ENCODE measurements around the gene GATD1. TPM values are rescaled to one million over a fixed set of nuclear protein-coding genes. Genes with fewer than 3 reads are reported as not detected.

GATD1 gene
- total and polyA plus RNA-seq, 9 of the 15 experiments (the other 6 are each of a cell fraction or from before 2014, with no cell fraction given) = 2.8 to 144 (median 36.9) TPM

DNA sequence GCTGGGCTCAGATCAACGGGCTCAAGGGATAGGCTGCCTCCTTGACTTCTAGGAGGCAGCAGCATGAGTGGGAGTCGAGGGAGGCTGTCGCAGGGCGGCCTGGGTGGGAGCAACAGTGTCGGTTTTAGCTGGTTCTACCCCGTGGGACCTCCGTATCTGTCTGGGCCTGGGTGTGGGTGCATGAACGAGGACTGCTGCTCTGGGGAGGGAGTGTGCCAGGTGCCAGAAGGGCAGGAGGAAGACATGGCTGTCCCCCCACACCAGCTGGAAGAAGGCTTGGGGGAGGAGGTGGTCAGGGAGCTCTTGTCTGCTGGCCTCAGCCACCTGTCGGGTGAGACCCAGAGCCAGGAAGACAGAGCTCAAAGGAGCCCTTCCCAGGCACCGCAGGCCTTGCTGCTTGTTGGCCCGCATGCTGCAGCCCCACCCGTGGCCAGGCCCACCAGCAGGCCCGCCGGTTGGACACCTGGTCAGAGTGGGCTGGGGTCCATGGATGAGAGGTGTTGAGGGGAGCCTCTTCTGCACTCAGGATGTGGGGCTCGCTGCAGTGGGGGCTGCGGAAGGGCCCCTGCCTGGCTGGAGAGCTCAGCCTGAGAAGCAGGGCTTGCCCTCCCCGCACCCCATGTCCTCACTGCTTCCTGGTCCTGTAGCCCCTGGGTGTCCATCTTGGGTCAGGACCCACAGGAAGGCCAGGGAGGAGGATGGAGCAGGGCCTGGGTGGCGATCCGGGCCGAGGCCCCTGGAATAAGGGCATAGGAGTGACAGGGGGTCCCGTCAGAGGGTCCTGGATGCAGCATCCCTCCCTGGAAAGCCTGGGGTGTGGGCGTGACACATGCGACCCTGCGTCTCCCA is 9.2 kb upstream of the GATD1 start (continued):
- TF ChIP-seq HNRNPLL (IDR thresholded peaks at IDR 0.05; ENCODE audit: low read depth, low read length, poor library complexity, severe bottlenecking) = no peak
- TF ChIP-seq PCBP1 (IDR thresholded peaks at IDR 0.05; ENCODE audit: low read depth, low read length, poor library complexity, severe bottlenecking) = peak; percentile 52
- TF ChIP-seq POLR2G (IDR thresholded peaks at IDR 0.05; ENCODE audit: low read depth, low read length) = peak; percentile 70
- no peak for TF ChIP-seq GATA2 (CRISPR knock-in tag; IDR thresholded peaks at IDR 0.05)
- TF ChIP-seq HEY1 (CRISPR knock-in tag; IDR thresholded peaks at IDR 0.05; ENCODE audit: borderline replicate concordance) = no peak

DNA sequence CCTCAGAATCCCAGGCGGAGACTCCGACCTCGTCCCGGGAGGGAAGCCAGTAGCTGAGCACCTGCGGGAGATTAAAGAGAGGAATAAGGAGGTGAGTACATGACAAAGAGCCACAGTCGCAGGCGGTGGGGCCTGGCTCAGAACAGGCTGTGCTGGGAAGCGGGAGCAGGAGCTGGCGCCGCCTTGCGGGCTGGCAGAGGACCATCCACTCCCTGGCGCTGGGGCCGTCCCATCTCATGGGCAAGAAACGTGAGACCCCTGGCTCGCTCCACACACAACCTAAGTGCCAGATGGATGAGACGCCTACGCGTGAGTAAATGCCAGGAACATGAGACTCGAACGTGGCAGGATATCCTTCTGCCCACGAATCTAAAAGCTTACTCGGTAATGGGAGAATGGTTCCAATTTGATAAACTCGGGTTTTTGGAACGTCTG is 6.3 kb upstream of the GATD1 start:
- whole genome bisulfite sequencing (ENCODE audit: insufficient coverage, low coverage, missing lambda C conversion rate) = 54% methylated on average over 20 of the region's 24 CpGs
- TF ChIP-seq, protein P1, sequence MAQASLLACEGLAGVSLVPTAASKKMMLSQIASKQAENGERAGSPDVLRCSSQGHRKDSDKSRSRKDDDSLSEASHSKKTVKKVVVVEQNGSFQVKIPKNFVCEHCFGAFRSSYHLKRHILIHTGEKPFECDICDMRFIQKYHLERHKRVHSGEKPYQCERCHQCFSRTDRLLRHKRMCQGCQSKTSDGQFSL (CRISPR knock-in tag; IDR thresholded peaks at IDR 0.05) = no peak
- TF ChIP-seq, protein P1 (tag; IDR thresholded peaks at IDR 0.05) = no peak
- TF ChIP-seq PURB (CRISPR knock-in tag; IDR thresholded peaks at IDR 0.05; ENCODE audit: low read depth) = no peak
- TF ChIP-seq, protein P2, sequence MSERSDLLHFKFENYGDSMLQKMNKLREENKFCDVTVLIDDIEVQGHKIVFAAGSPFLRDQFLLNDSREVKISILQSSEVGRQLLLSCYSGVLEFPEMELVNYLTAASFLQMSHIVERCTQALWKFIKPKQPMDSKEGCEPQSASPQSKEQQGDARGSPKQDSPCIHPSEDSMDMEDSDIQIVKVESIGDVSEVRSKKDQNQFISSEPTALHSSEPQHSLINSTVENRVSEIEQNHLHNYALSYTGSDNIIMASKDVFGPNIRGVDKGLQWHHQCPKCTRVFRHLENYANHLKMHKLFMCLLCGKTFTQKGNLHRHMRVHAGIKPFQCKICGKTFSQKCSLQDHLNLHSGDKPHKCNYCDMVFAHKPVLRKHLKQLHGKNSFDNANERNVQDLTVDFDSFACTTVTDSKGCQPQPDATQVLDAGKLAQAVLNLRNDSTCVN (CRISPR knock-in tag; IDR thresholded peaks at IDR 0.05) = no peak
- no peak for TF ChIP-seq PHB2 (IDR thresholded peaks at IDR 0.05; ENCODE audit: low read depth)
- no peak for TF ChIP-seq NFATC3 (IDR thresholded peaks at IDR 0.05)
- TF ChIP-seq, protein P3, sequence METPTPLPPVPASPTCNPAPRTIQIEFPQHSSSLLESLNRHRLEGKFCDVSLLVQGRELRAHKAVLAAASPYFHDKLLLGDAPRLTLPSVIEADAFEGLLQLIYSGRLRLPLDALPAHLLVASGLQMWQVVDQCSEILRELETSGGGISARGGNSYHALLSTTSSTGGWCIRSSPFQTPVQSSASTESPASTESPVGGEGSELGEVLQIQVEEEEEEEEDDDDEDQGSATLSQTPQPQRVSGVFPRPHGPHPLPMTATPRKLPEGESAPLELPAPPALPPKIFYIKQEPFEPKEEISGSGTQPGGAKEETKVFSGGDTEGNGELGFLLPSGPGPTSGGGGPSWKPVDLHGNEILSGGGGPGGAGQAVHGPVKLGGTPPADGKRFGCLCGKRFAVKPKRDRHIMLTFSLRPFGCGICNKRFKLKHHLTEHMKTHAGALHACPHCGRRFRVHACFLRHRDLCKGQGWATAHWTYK (CRISPR knock-in tag; IDR thresholded peaks at IDR 0.05) = no peak
- no peak for TF ChIP-seq PTTG1 (tag; IDR thresholded peaks at IDR 0.05; ENCODE audit: low read depth)
- no peak for TF ChIP-seq KAT8 (IDR thresholded peaks at IDR 0.05; ENCODE audit: low read depth)
- TF ChIP-seq L3MBTL2 (IDR thresholded peaks at IDR 0.05) = no peak
- TF ChIP-seq ARHGAP35 (IDR thresholded peaks at IDR 0.05; ENCODE audit: partially characterized antibody) = no peak
- TF ChIP-seq KDM5B (IDR thresholded peaks at IDR 0.05; ENCODE audit: insufficient replicate concordance, low read depth, low read length) = no peak

More for the DNA sequence above, 6.3 kb upstream of the GATD1 start:
- peaks cover 0 to 71% of the 10 kb centered on the region in 2 experiments; a peak in 3 of 5 replicates for H3K4me1 ChIP-seq (replicated peaks in 1 of 2; ENCODE audit: control insufficient read depth in 2 of 2, insufficient read depth in 2 of 2, low read length in 2 of 2)
- FAIRE-seq = no peak
- no peaks in the 10 kb centered on the region for H3K9me3 ChIP-seq (replicated peaks; ENCODE audit: control insufficient read depth, insufficient read depth, low read depth, low read length)
- ATAC-seq = peak; percentile 80
- BruUV-seq (replicated peaks) = no TSS peak
- no peak overlapping the region for H2AFZ ChIP-seq (ENCODE audit: low read depth, low read length)
- no peak overlapping the region for H3K4me3 ChIP-seq
- H3K79me2 ChIP-seq (ENCODE audit: control insufficient read depth, insufficient read depth, low read length) = peaks cover 6% of the 10 kb centered on the region; the same call in 1 of the 3 replicates
- ChIA-PET POLR2A (interaction anchor here (1.2 to 1.6 kb wide), 3 partner anchors 10 to 26 kb away, joined by 3 to 7 read pairs (median 4); partner anchors contain the start of gene RPLP2), CTCF (ENCODE audit: low intra/inter-chr PET ratio) (no interaction called here)
- no peaks in the 10 kb centered on the region for H4K20me1 ChIP-seq (replicated peaks; ENCODE audit: control insufficient read depth, insufficient read depth, low read length)
- H3K36me3 ChIP-seq (ENCODE audit: control insufficient read depth, insufficient read depth, low read length) = peaks cover 14% of the 10 kb centered on the region; the same call in 2 of the 3 replicates
- DNase-seq (ENCODE audit: extremely low read depth in 1 of 4, low spot score in 3 of 4) = peak in 2 of 4 experiments; percentile 42 to 63
- H3K27me3 ChIP-seq (ENCODE audit: control insufficient read depth in 2 of 2, insufficient read depth in 2 of 2, low read length in 2 of 2) = no peaks in the 10 kb centered on the region
- in situ Hi-C loops (cut with MboI) (no loop called here), intact Hi-C loops (cut with micrococcal nuclease) (no loop called here)
- H3K27ac ChIP-seq (ENCODE audit: extremely low read depth, low read depth, low read length) = no peak overlapping the region
- H3K4me2 ChIP-seq (ENCODE audit: insufficient read depth, low read length) = no peak overlapping the region
- no peaks in the 10 kb centered on the region for H3K9me1 ChIP-seq (ENCODE audit: control insufficient read depth, insufficient read depth, low read length)
- peak overlapping the region in 1 of 2 experiments; percentile 47; a peak in 2 of 4 replicates for H3K9ac ChIP-seq (ENCODE audit: insufficient read depth in 1 of 2, low read depth in 2 of 2, low read length in 2 of 2)

All from K562 (cell line).